Activated B cell treated with CpG ODN at 0.5 μM for 24 hours (primary cell): Measurements from ENCODE around the gene SSR2. TPM values are rescaled to one million over a fixed set of nuclear protein-coding genes. Genes with fewer than 3 reads are reported as not detected.

Experiments
- ATAC-seq: fragments of 200-7000 bp; cut with Tn5 transposase; one replicate; pipeline ENCODE4 v1.10.0; 2021; ENCODE audit warnings: low read depth, mild to moderate bottlenecking, moderate library complexity
- CTCF ChIA-PET: fragments of 350-600 bp; sonication (Branson Sonifier 250); formaldehyde crosslinking; loops from one replicate; lab custom pipeline; 2021; ENCODE audit warnings: antibody characterized with exemption; lab: Charles Lee
- POLR2A ChIA-PET: fragments of 350-600 bp; sonication (Branson Sonifier 250); formaldehyde crosslinking; loops from one replicate; lab custom pipeline; 2021; ENCODE audit warnings: antibody characterized with exemption; lab: Charles Lee
- DNase-seq: peaks from one replicate; pipeline ENCODE4 v3.0.0; 2022
- H3K27ac Mint-ChIP-seq: one replicate; pipeline ENCODE4 v1.8.0; 2020; ENCODE audit warnings: mixed read lengths
- H3K27me3 Mint-ChIP-seq: one replicate; pipeline ENCODE4 v1.8.0; 2021; ENCODE audit warnings: mixed read lengths
- H3K36me3 Mint-ChIP-seq: one replicate; pipeline ENCODE4 v1.8.0; 2021; ENCODE audit warnings: low read depth, mixed read lengths
- H3K4me1 Mint-ChIP-seq: one replicate; pipeline ENCODE4 v1.8.0; 2021; ENCODE audit warnings: mixed read lengths
- H3K4me3 Mint-ChIP-seq: one replicate; pipeline ENCODE4 v1.8.0; 2020; ENCODE audit warnings: mild to moderate bottlenecking, mixed read lengths
- H3K9me3 Mint-ChIP-seq: one replicate; pipeline ENCODE4 v1.8.0; 2020; ENCODE audit warnings: mixed read lengths
- CTCF ChIP-seq: fragments of 200-600 bp; IDR thresholded peaks from one replicate; pipeline ENCODE4 v1.8.0; 2022; ENCODE audit warnings: antibody characterized with exemption, mild to moderate bottlenecking
- intact Hi-C: fragments of 100-400 bp; cut with micrococcal nuclease; formaldehyde crosslinking; loops from one replicate; pipeline ENCODE4 v1.15.1; 2024
- total RNA-seq: library from RNA; stranded (reverse); gene quantifications from 2 replicates; pipeline ENCODE4 v1.2.3, GENCODE V29; 2022

Gene SSR2
- total RNA-seq, 1 donor from 2014 or later: 136 TPM

DNA sequence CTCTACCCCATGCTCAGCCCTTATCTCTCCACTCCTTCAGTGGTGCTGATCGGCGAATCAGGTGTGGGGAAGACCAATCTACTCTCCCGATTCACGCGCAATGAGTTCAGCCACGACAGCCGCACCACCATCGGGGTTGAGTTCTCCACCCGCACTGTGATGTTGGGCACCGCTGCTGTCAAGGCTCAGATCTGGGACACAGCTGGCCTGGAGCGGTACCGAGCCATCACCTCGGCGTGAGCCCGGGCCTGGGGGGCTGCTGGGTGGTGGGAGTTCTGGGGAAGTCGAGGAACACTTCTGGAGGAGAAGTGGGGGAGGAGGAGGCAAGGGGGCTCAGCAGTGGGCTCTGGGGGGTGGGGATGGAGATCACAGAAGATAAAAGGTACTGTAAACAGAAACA lies 45.1 kb upstream of the SSR2 start:
- POLR2A ChIA-PET: interaction anchor here (0.6 to 1.0 kb wide), 2 partner anchors 132 to 504 kb away, joined by 3 to 4 read pairs; partner anchors contain the start of gene KHDC4
- intact Hi-C loops: loop anchor here (1.0 kb wide), 2 partner anchors 128 to 133 kb away; no protein-coding TSS in a partner anchor

DNA sequence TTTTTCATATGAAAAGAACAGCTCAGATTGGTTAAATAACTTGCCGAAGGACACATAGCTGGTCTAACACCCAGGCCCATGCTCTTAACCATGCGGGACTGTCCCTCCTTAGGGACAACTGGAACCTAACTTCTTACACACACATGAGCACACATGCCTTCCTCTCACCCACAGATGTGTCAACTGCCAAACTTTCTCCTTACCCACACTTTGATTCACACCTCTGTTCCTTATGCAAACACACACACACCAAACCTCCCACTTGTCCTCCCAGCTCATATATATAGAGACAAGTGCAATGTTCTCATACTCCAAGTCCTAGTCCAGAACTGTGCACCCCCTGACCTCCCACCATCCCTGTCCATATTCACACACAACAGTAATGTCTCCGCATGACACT lies 44.5 kb upstream of the SSR2 start:
- H3K4me1 Mint-ChIP-seq: no peaks in the 10 kb centered on the region
- ATAC-seq: no peak
- no peaks in the 10 kb centered on the region for H3K27me3 Mint-ChIP-seq
- no peak overlapping the region for H3K27ac Mint-ChIP-seq
- no peak for TF ChIP-seq CTCF
- ChIA-PET POLR2A (interaction anchor here (0.6 kb wide), 1 partner anchor 504 kb away, joined by 4 read pairs; no protein-coding TSS in a partner anchor), CTCF (interaction anchor here (2.7 kb wide), 1 partner anchor 76 kb away, joined by 7 read pairs; no protein-coding TSS in a partner anchor)
- H3K36me3 Mint-ChIP-seq: no peaks in the 10 kb centered on the region
- DNase-seq: no peak
- H3K4me3 Mint-ChIP-seq: no peak overlapping the region
- intact Hi-C loops: no loop called here
- no peaks in the 10 kb centered on the region for H3K9me3 Mint-ChIP-seq

More for the DNA sequence above, 45.1 kb upstream of the SSR2 start:
- H3K4me3 Mint-ChIP-seq: no peak overlapping the region
- CTCF ChIA-PET: interaction anchor here (0.9 to 2.7 kb wide), 11 partner anchors 8 to 135 kb away, joined by 3 to 9 read pairs (median 3); partner anchors contain the start of genes SSR2 and UBQLN4
- no peaks in the 10 kb centered on the region for H3K9me3 Mint-ChIP-seq
- no peaks in the 10 kb centered on the region for H3K36me3 Mint-ChIP-seq
- no peaks in the 10 kb centered on the region for H3K4me1 Mint-ChIP-seq
- no peak overlapping the region for H3K27ac Mint-ChIP-seq
- TF ChIP-seq CTCF: no peak
- no peak for ATAC-seq
- H3K27me3 Mint-ChIP-seq: no peaks in the 10 kb centered on the region
- DNase-seq: no peak

DNA sequence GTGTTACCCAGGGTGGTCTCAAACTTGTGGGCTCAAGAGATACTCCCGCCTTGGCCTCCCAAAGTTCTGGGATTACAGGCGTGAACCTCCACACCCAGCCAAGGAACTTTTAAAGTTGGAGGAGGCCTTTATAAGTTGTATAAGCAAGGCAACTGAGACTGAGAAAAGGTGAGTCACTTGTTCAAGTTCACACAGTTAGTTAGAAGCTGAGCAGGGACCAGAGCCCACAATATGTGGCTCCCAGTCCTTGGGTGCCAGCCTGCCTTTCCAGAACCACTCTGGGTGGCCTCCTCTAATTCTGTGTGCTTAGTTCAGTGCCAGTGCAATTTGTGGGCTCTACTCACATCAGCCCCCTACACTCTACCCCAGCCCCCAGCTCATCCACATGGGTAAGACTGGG lies 43.9 kb upstream of the SSR2 start:
- no peak for TF ChIP-seq CTCF
- Mint-ChIP-seq H3K4me3 (no peak overlapping the region), H3K9me3 (no peaks in the 10 kb centered on the region), H3K36me3 (no peaks in the 10 kb centered on the region), H3K4me1 (no peaks in the 10 kb centered on the region), H3K27me3 (no peaks in the 10 kb centered on the region), H3K27ac (no peak overlapping the region)
- POLR2A ChIA-PET: no interaction called here
- intact Hi-C loops: no loop called here
- ATAC-seq (no peak), DNase-seq (no peak)
- CTCF ChIA-PET: interaction anchor here (2.7 kb wide), 1 partner anchor 75 kb away, joined by 7 read pairs; no protein-coding TSS in a partner anchor

- Mint-ChIP-seq H3K36me3 (no peaks in the 10 kb centered on the region), H3K27me3 (no peaks in the 10 kb centered on the region), H3K27ac (no peak overlapping the region), H3K4me3 (no peak overlapping the region), H3K4me1 (no peaks in the 10 kb centered on the region), H3K9me3 (no peaks in the 10 kb centered on the region)
- ATAC-seq (no peak), DNase-seq (no peak)
- TF ChIP-seq CTCF: no peak
- CTCF ChIA-PET: no interaction called here
- POLR2A ChIA-PET: interaction anchor here (0.6 kb wide), 1 partner anchor 44 kb away, joined by 4 read pairs; no protein-coding TSS in a partner anchor
- intact Hi-C loops: no loop called here
These were observed 43.2 kb upstream of the SSR2 start for GRCh38 chr1:156063997-156064285.

DNA sequence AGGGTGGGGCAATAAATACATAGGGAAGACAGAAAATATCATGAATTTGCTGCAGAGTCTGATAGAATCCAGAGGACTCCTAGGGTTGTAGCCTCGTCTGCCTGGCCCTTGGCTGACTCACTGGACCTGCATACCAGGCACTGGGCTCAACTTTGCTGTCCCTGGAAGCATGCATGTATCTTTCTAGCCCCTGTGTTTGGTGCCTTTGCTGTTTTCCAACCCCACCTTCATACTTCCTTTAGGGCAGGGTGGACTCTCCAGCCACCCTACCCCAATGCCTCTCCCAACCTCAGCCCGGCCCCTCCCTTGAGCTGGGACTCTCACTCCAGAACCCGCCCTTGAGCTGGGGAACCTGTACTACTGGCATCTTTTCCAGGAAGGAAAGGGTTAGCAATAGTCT lies 41.4 kb upstream of the SSR2 start:
- intact Hi-C loops: no loop called here
- no peaks in the 10 kb centered on the region for H3K4me1 Mint-ChIP-seq
- ATAC-seq (no peak), DNase-seq (no peak)
- H3K36me3 Mint-ChIP-seq: peaks cover 16% of the 10 kb centered on the region
- CTCF ChIA-PET: no interaction called here
- TF ChIP-seq CTCF: no peak
- no peak overlapping the region for H3K27ac Mint-ChIP-seq
- H3K27me3 Mint-ChIP-seq: no peaks in the 10 kb centered on the region
- H3K4me3 Mint-ChIP-seq: no peak overlapping the region
- H3K9me3 Mint-ChIP-seq: no peaks in the 10 kb centered on the region
- POLR2A ChIA-PET: no interaction called here
